GM18868 (cell line): ENCODE measurements around the gene SLC16A12.
"Not testable (repeated sequence)": the region's sequence is repeated elsewhere in the genome, so short reads cannot be mapped to it uniquely, and the experiment has no call there.

ENCODE experiments used
- ATAC-seq: cut with Tn5 transposase; IDR thresholded peaks from one replicate; pipeline ENCODE4 v1.9.1; 2021; ENCODE audit warnings: mild to moderate bottlenecking, moderate library complexity; ENCODE audit not compliant: unreplicated experiment

SLC16A12 gene

GRCh38 chr10:89428877-89429276 lies 106.5 kb downstream of the SLC16A12 start:
- ATAC-seq, result no peak

GRCh38 chr10:89427629-89428028 lies 107.8 kb downstream of the SLC16A12 start:
- no peak for ATAC-seq

- ATAC-seq, result peak; percentile 70
Measured at GRCh38 chr10:89426230-89426868, 109.0 kb downstream of the SLC16A12 start.

- ATAC-seq, result no peak
Measured at GRCh38 chr10:89425000-89425399, 110.4 kb downstream of the SLC16A12 start.

GRCh38 chr10:89421018-89421476 lies 114.3 kb downstream of the SLC16A12 start:
- ATAC-seq, result no peak

GRCh38 chr10:89419548-89419947 lies 115.8 kb downstream of the SLC16A12 start:
- no peak for ATAC-seq

- ATAC-seq, result no peak
Measured at GRCh38 chr10:89416465-89416864, 118.9 kb downstream of the SLC16A12 start.

GRCh38 chr10:89414879-89415821 lies 120.2 kb downstream of the SLC16A12 start:
- peak; percentile 35 for ATAC-seq

- ATAC-seq, result peak; percentile 78
Measured at GRCh38 chr10:89414146-89414878, 121.1 kb downstream of the SLC16A12 start, which contains the start of gene IFIT5. Gene IFIT5 (plus strand): TSS chr10:89414568. CDS start chr10:89414799, 231 bp downstream.

- no peak for ATAC-seq
Measured at GRCh38 chr10:89413398-89413912, 121.9 kb downstream of the SLC16A12 start.

GRCh38 chr10:89412276-89412675 lies 123.1 kb downstream of the SLC16A12 start:
- ATAC-seq, result not testable (repeated sequence)

GRCh38 chr10:89411135-89411534 lies 124.3 kb downstream of the SLC16A12 start:
- not testable (repeated sequence) for ATAC-seq

- ATAC-seq, result not testable (repeated sequence)
Measured at GRCh38 chr10:89410551-89410950, 124.8 kb downstream of the SLC16A12 start.

GRCh38 chr10:89409282-89409681 lies 126.1 kb downstream of the SLC16A12 start:
- ATAC-seq, result not testable (repeated sequence)

- not testable (repeated sequence) for ATAC-seq
Measured at GRCh38 chr10:89407792-89408191, 127.6 kb downstream of the SLC16A12 start.

- not testable (repeated sequence) for ATAC-seq
Measured at GRCh38 chr10:89406178-89406577, 129.2 kb downstream of the SLC16A12 start.

- ATAC-seq, result no peak
Measured at GRCh38 chr10:89404104-89405047, 131.0 kb downstream of the SLC16A12 start.

GRCh38 chr10:89403043-89403442 lies 132.4 kb downstream of the SLC16A12 start:
- ATAC-seq, result no peak

- no peak for ATAC-seq
Measured at GRCh38 chr10:89399956-89400355, 135.4 kb downstream of the SLC16A12 start.
